Stimulated activated CD4-positive, alpha-beta T cell treated with anti-CD3 and anti-CD28 coated beads, Interleukin-12 subunit alpha, Interleukin-12 subunit beta, amount 100 ng/mL, for 4 hours (primary cell): ENCODE results near the gene TRIM15.
"Not testable (repeated sequence)": the region's sequence is repeated elsewhere in the genome, so short reads cannot be mapped to it uniquely, and the experiment has no call there.

Source experiments
- DNase-seq: peaks from one replicate; pipeline ENCODE4 v3.0.0-alpha.2; 2020

The TRIM15 gene

DNA sequence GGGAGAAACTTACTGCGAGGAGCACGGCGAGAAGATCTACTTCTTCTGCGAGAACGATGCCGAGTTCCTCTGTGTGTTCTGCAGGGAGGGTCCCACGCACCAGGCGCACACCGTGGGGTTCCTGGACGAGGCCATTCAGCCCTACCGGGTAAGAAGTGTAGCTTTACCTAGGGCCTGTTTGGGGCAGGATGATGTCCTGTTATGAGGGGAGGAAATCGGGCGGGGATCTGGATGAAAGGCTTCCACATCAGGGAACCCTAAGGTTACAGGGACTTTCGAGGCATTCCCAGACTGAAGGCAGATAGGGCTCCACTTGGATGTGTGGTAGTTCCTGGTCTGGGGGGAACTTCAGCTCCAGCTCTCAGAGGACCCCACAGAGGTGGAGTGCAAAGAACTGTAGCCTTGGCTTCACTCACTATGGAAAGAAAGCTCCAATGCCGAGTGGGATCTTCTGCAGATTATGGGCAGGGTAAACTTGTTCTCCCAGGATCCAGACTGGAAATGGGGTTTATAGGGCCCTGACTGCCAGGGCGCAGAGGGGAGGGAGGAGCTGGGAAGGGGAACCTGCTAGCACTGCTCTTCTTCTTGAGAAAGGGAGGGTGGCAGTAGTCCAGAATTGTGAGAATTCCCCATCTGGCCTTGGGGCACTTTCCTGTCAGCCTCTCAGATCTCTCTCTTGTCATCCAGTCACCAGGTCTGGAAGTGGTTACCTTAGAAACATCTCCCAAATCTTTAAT is 740 bp downstream of the TRIM15 start:
- no peak for DNase-seq

DNA sequence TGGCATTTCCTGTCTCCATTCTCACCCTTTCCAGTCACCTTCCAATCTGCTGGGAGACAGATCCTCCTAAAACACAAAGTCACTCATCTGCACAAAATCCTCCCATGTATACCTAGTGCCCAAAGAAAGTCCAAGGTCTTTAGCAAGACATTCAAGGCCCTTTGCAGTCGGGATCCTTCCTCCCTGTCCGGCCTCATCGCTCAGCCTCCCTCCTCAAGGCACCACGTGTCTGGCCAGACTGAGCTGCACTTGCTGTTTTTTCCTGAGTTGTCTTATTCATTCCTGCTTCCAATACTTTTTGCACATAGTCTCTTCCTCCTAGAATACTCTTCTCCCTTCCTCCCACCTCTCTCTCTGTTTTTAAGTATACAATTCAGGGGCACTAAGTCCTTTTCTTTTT is 1.4 kb downstream of the TRIM15 start:
- DNase-seq, result no peak

DNA sequence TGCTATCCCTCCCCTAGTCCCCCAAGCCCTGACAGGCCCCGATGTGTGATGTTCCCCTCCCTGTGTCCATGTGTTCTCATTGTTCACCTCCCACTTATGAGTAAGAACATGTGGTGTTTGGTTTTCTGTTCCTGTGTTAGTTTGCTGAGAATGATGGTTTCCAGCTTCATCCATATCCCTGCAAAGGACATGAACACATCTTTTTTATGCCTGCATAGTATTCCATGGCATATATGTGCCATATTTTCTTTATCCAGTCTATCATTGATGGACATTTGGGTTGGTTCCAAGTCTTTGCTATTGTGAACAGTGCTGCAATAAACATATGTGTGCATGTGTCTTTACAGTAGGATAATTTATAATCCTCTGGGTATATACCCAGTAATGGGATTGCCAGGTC is 1.9 kb downstream of the TRIM15 start:
- DNase-seq, result not testable (repeated sequence)

DNA sequence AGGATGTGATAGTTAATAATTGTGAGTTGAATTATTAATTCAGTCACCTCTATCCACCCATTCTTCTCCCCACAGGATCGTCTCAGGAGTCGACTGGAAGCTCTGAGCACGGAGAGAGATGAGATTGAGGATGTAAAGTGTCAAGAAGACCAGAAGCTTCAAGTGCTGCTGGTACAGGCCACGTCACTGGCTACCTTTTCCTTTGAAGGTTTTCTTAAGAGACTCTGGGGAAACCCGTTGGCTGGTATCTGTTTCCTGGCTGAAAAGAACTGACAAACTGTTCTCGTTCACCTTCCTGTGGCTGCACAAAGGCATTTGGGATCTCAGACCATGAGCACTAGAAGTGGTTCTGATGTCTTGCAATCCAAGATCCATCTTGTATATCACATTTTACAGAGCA is 3.8 kb downstream of the TRIM15 start:
- no peak for DNase-seq

DNA sequence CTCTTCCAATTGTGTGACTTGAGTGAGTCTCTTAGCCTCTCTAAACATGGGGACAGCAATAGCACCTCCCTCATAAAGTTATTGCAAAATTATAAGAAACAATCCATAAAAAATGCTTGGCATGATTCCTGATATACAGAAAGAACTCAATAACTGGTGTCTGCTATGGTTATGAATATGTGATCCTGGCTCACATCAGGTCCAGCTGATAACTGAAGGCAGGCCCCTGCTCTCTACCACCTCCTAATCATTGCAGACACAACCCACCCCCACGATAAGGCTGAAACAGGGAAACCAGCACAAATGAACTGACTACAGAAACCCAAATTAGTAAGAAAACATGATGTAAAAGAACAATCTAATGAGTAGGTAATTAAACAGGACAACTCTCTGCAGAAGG is 5.4 kb downstream of the TRIM15 start:
- DNase-seq, result no peak

DNA sequence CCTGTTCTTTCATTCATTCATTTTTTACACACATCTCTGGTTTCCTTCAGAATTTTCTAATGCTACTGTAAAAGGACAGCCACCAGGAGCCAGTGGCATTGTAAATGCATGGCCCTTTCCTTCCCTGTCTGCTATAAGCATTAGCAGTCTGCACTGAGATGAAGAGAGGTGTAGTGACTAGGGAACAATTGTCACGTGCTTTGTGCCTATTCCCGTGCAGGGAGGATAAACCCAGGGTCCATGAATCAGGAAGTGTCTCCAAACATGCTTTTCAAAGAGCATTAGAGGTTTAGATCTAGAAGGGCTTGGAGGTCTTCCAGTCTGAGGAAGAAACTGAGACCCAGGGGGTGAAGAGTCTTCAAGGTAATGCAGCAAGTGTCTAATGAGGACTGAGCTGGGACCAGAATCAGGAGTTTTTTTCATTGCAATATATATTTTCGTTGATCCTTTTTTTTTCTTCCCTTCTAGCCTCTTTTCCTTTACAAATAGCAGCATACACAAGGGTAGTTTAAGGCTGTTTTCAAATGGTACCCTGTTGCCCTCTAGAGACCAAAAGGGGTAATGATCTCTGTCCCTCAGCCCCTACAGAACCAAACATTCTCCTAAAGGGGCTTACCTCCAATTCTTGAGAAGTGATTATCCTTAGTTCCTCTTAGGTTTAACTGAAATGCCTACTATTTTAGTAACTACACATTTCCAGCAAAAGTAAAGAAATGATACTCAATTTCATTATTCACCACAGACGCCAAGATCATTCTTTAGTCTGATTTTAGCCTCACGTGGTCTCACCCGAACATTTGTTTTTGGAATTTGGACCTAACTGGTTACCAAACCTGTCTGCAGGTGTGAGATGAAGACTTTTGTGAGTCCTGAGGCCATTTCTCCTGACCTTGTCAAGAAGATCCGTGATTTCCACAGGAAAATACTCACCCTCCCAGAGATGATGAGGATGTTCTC is 6.6 kb downstream of the TRIM15 start:
- no peak for DNase-seq

DNA sequence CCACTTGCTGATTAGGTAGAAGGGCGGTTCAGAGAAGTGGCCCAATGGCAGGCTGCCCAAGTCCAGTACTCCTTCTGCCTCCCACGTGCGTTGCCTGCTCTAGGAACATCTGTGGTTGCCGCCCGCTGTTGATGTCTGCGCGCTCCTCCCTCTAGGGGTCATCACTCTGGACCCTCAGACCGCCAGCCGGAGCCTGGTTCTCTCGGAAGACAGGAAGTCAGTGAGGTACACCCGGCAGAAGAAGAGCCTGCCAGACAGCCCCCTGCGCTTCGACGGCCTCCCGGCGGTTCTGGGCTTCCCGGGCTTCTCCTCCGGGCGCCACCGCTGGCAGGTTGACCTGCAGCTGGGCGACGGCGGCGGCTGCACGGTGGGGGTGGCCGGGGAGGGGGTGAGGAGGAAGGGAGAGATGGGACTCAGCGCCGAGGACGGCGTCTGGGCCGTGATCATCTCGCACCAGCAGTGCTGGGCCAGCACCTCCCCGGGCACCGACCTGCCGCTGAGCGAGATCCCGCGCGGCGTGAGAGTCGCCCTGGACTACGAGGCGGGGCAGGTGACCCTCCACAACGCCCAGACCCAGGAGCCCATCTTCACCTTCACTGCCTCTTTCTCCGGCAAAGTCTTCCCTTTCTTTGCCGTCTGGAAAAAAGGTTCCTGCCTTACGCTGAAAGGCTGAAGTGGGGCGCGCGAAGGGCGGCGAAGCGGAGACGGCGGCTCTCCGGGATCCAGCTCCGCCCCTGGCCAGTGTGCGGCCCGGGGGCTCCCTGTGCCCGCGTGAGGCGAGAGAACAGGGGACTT is 8.5 kb downstream of the TRIM15 start:
- no peak for DNase-seq

DNA sequence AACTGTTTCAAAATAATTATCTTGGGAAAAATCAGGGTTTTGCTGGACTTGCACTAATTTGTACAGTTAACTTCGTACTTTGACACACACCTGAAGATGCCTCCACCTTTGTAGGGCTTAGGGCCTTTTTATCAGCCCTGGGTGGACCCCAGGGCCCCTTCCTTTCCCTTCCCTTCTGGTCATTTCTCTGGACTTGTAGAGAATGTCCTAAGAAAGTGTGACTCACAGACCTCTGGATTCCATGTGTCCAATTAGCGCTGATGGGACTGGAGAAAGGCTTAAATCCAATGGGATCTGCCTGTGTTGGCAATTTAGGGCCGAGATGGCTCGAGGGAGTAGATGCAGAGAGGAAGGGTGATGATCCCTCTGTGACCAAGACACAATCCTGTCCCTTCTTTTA is 9.3 kb downstream of the TRIM15 start:
- no peak for DNase-seq

DNA sequence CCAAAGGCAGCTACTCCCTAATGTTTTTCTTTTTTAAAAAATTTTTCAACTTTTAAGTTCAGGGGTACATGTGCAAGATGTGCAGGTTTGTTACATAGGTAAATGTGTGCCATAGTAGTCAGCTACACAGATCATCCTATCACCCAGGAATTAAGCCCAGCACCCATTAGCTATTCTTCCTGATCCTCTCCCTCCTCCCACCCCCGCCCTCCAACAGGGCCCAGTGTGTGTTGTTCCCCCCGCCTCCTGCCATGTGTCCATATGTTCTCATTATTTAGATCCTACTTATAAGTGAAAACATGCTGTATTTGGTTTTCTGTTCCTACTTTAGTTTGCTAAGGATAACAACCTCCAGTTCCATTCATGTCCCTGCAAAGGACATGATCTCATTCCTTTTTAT is 12.4 kb downstream of the TRIM15 start:
- no peak for DNase-seq

DNA sequence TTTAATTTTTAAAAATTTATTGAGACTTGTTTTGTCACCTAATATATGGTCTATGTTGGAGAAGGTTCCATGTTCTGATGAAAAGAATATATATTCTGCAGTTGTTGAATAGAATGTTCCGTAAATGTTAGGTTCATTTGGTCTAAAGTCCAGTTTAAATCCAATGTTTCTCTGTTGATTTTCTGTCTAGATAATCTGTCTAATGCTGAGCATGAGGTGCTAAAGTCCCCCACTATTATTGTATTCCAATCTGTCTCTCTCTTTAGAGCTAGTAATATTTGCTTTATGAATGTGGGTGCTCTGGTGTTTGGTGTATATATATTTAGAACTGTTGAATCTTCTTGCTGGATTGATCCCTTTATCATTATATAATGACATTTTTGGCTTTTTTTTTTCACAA is 15.5 kb downstream of the TRIM15 start:
- DNase-seq, result no peak

DNA sequence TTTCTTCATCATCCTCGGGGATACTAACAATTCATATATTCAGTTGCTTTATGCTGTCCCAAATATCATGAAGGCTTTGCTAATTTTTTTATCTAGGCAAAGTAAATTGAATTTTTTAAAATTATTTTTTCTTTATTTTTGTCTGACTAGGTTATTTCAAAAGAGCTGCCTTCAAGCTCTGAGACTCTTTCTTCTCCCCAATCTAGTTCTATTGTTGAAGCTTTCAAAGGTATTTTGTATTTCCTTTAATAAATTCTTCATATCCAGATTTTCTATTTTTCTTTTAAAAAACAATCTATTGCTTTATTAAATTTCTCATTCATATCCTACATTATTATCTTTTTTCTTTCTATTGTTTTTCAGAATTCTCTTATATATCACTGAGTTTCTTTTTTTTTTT is 16.8 kb downstream of the TRIM15 start:
- no peak for DNase-seq

DNA sequence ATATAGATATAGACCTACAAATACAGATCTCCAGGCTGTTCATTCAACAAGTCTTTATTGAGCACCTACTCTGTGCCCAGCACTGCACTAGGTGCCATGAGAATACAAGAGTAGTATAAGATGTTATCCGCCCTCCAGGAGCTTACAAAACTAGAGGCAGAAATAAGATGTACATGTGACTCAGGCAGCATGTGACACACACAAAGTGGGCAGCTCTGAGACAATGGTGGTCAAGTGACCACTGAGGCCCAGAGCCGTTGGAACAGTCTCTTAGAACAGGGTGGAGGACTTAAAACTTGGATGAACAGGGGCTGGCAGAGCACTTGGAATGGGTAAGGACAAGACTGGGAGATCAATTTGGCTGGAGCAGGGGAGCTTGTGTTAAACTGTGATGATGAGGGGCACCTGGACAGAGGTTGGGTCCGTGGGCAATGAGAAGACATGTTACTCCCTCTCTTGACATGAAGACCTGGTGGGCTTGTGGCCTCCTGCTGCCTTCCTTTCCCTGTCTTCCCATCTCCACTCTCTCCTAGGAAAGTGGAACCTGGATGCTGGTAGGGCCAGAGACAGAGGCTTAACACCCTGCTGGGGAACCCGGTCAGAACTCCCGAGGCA is 21.2 kb downstream of the TRIM15 start:
- no peak for DNase-seq

DNA sequence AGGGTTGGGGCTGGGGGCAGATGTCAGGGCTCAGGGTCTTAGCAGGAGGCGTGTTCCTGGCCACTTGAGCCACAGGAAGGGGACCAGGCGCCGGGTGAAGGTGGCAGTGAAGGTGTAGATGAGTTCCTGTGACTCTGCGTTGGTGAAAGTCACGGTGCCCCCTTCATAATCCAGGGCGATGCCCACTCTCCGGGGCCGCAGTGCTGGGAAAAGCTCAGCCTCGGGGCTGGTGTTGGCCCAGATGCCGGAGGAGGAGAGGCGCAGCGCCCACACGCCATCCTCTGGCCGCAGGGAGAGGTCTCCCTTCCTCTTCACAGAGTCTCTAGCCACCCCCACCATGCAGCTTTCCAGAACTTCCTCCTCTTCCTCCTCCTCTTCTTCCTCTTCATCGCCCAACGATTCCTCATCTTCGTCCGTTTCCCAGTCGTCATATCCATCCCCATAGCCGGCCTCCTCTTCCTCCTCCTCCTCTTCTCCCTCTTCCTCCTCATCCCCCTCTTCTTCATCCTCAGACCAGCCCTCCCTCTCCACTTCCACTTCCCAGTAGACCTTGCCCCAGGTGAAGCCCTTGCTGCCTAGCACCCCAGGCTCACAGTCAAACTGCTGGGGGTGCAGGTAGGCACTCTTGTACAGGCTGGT is 22.6 kb downstream of the TRIM15 start:
- DNase-seq, result no peak

DNA sequence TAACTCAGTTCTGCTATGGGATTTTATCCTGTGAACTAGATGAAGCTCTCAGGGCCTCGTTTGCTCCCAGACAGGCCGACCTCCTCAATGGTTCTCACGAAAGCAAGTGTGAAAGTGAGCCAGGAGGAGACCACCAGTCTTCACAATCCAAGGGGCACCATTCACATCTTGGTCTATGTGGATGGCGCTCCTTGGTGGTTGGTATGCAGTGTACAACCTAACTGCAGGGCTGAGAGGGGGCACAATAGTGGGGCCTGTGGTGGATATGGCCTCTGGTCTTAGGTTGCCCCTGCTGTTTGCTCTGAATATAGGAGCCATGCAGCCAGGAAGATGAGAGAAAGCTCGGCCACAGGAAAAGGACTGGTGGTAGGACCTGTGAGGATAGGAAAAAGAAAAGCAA is 25.2 kb downstream of the TRIM15 start:
- no peak for DNase-seq

DNA sequence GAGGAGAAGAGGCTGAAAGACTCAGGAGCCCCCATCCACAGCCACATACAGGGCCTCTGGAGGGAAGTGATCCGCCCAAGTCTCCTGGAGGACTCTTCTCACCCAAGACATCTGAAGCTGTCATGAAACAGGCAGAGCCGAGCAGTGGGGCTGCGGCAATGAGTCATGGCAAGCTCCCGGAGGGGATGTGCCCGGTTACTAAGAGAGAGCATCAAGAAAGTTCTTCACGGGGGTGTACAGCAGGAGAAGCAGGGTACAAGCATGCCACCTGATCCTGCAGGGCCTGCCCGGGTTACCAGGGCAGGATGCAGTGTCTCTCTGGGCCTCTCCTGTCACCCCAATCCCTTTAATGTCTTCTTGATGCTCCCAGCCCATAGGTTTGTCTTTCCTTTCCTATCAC is 28.7 kb downstream of the TRIM15 start:
- no peak for DNase-seq

DNA sequence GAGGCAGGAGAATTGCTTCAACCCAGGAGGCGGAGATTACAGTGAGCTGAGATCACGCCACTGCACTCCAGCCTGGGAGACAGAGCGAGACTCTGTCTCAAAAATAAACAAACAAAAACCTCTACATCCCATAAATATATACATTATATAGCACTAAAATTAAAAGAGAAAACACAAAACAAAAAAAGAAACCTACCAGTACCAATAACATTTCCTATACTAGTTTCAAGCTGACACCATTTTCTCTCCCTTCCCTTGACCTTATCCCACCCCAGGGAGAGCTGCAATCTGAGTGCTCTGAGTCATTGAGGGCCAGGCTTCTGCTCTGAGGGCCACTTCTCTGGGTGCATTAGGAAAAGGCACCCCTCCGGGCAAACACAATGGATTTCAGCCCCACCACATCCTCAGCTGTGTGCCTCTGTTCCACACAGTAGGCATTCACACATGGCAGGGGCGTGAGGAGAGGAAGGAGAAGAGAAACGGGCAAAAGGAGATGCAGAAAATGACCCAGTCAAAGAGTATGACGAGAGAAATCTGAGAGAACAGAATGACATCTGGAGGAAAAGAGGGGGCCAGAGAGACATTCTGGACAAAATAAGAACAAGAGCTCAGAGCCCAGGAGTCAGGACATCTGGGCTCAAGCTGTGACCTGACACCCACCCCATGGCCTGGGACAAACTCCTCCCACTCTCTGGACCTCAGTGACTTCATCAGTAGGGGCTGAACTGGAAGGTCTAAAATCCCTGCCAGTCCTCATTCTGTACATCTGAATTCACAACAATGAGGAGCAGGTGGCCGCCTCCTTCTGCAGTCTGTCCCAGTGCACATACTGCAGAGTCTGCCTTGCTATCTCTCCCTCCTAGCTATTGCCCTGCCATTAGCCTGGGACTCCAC is 31.7 kb downstream of the TRIM15 start:
- DNase-seq, result no peak

DNA sequence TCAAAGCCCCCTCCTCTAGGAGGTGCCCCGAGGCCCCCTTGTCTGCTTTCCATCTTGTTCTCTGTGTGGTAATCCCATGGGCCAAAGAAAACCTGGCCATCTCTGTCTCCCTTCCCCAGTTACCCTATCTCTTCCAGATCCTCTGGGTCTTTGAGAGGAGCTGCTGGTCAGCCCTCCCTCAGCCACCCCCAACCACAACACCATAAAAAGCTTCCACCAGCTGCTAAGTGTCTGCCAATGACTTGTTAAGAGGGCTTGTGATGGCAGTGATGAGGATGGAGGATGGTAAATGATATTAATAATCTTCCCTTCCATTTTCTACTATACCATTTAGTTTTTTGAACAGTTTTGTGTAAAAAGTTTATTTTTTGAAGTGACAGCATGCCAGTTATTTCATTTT is 32.6 kb downstream of the TRIM15 start:
- DNase-seq, result no peak

DNA sequence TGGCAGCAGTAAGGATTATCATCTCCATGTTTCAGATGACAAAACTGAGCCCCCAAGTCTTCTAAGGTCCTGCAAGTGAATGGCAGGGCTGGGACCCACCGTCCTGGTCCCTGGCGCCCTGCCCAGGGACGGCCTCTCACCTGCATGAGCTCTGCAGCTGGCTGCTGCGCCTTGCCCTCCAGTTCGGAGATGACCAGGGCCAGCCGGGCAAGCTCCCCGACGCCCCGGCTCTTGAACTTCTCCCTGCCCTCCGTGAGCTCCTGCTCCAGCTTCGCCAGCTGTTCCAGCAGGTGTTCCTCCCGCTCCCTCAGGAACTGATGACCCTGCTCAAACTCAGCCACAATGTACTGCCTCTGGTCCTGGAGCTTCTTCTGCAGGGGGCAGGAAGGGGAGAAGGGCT is 33.0 kb downstream of the TRIM15 start:
- no peak for DNase-seq

DNA sequence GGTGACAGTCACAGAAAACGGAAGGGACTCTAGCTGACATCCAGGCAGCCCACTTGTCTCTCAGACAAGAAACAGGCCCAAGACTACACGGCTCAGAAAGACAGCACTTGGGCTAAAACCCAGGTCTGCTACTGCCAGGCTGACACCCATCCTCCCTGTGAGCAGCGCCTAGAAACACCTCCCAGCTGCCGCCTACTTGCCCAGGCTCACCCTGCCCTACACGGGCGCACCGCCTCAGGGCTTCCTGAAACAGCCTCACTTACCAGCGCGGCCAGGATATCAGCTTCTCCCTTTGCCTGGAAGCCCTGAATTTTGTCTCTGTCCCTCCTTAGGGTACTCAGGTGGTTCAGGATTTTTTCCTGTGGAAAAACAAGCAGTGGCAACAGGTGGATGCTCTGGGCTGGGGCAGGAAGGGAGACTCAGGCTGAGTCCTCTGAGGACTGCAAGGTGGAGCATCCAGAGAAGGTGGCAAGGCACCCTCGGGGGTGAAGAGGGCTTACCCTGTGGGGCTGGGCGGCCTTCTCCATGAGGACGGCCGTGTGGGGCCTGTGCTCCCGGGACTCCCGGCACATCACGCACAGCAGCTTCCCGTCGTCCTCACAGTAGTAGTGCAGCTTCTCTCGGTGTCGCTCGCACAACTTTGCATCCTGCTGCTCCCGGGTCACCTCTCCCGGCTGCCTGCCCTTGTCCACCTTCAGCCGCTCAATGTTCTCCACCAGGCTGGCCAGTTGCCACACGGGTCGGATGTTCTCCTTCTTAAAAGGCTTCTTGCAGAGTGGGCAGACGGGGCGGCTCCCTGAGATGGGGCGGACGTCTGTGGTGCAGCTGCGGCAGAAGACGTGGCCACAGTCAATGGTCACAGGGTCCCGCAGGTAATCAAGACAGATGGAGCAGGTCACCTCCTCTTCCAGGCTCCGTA is 35.1 kb downstream of the TRIM15 start:
- no peak for DNase-seq

DNA sequence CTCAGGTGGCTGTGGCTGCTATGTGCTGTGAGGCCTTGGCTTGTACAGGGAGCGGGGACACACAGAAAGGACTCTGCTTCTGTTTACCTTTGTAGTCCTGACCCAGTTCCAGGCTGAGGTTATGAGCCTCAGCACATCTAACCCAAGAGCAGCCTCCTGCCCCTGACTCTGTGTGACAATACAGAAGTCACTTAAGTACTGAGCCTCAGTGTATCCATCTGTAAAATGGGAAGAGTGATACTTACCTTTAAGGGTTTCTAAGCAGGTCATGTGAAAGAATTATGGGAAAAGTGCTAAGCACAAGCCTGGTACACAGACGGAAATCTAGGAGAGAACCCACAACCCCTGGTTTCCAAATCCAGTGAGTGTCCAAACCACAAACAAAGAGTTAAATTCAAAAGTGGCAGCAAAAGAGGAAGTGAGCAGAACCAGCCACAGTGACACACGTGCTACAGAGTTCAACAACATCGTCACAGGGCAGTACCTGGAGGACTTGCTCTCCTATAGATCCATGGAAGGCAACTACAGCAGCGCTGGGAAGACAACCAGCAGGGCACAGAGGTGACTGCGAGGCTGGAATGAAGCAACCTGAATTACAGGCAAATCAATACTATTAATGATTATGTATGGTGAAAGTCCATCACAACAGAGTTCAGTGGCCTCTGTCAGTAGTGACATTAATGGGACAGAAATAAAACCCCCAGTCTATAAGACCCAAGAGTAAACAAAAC is 37.4 kb downstream of the TRIM15 start:
- DNase-seq, result no peak
